Measurements from ENCODE around the gene DKK3.
A peak's percentile ranks its signal among the peaks of the same experiment; 100 is the strongest.

DKK3 gene

GRCh38 chr11:12019337-12019736 lies 10.9 kb upstream of the DKK3 start:
- no peaks in the 10 kb centered on the region for H3K4me1 Mint-ChIP-seq
- peaks cover 31% of the 10 kb centered on the region for H3K27me3 Mint-ChIP-seq
- no peak for ATAC-seq

DNA sequence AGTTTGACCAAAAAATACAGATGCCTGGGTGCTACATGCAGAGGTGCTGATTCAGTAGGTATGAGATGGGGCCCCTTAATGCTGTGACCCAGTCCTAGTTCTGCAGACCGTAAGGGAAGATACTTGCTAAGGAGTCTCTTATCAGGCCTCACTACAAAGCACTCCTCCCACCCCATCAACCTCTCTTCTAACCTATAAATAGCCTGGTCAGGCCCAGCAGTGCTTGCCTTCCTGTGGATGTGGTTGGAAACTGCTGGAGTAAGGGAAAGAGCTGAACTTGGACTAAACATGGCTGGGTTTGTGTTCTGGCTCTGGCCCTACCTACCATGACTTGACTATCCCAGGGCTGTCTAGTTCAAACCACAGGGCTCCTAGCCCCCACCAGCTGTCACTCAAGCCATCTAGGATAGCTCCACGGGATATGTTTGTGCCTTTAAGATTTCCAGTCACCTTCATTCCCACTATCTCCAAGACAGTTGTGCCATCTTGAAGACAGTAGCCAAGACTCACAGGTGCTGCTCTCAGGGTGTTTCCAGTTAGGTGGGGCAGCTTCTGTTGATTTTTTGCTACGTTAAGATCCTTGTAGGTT lies 9.5 kb upstream of the DKK3 start:
- Mint-ChIP-seq H3K27ac (no peak overlapping the region), H3K4me3 (no peak overlapping the region), H3K27me3 (peaks cover 45% of the 10 kb centered on the region), H3K36me3 (no peaks in the 10 kb centered on the region), H3K9me3 (peaks cover 4% of the 10 kb centered on the region), H3K4me1 (no peaks in the 10 kb centered on the region)
- ATAC-seq, result no peak

More at GRCh38 chr11:12019337-12019736, 10.9 kb upstream of the DKK3 start:
- Mint-ChIP-seq H3K9me3 (peaks cover 10% of the 10 kb centered on the region), H3K4me3 (no peak overlapping the region), H3K36me3 (no peaks in the 10 kb centered on the region), H3K27ac (no peak overlapping the region)

- Mint-ChIP-seq H3K36me3 (no peaks in the 10 kb centered on the region), H3K4me1 (no peaks in the 10 kb centered on the region), H3K4me3 (no peak overlapping the region), H3K27ac (no peak overlapping the region), H3K27me3 (peaks cover 39% of the 10 kb centered on the region), H3K9me3 (no peaks in the 10 kb centered on the region)
- no peak for ATAC-seq
These were observed 8.8 kb upstream of the DKK3 start for GRCh38 chr11:12017243-12017678.

DNA sequence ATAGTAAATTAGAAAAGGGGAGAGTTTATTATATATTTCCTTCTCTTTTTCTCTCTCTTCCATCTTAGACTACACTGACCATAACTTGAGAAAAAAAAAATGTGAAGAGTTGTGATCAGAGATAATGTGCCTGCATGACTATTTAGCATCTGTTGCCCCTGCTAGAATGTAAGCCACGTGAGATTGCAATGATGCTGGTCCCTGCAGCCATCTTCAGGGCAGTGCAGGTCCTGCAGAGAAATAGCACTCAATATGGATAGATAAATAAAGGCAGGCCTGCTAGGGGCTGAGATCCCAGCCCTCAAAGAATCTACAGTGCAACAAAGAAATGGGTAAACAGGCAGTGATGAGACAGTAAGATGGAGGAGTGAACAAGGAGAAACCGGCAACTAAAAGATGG lies 7.8 kb upstream of the DKK3 start:
- ATAC-seq, result no peak
- Mint-ChIP-seq H3K4me1 (no peaks in the 10 kb centered on the region), H3K4me3 (no peak overlapping the region), H3K27me3 (peaks cover 30% of the 10 kb centered on the region), H3K27ac (no peak overlapping the region), H3K36me3 (no peaks in the 10 kb centered on the region), H3K9me3 (no peaks in the 10 kb centered on the region)

DNA sequence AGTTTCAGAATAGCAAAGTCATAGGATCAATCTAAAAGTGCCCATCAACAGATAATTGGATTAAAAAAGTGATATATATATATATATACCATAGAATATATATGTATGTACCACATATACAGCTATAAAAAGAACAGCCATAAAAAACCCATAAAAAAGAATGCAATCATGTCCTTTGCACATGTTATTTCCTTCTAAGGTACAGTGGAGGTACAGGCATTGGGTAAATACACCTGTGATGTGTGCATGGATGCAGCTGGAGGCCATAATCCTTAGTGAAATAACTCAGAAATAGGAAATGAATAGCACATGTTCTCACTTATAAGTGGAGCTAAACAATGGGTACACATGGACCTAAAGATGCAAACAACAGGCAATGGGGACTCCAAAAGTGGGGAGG lies 7.1 kb upstream of the DKK3 start:
- Mint-ChIP-seq H3K9me3 (no peaks in the 10 kb centered on the region), H3K27me3 (peaks cover 36% of the 10 kb centered on the region), H3K36me3 (no peaks in the 10 kb centered on the region), H3K4me1 (no peaks in the 10 kb centered on the region), H3K27ac (no peak overlapping the region), H3K4me3 (no peak overlapping the region)
- no peak for ATAC-seq

GRCh38 chr11:12013781-12014180 lies 5.4 kb upstream of the DKK3 start:
- peaks cover 53% of the 10 kb centered on the region for H3K27me3 Mint-ChIP-seq

DNA sequence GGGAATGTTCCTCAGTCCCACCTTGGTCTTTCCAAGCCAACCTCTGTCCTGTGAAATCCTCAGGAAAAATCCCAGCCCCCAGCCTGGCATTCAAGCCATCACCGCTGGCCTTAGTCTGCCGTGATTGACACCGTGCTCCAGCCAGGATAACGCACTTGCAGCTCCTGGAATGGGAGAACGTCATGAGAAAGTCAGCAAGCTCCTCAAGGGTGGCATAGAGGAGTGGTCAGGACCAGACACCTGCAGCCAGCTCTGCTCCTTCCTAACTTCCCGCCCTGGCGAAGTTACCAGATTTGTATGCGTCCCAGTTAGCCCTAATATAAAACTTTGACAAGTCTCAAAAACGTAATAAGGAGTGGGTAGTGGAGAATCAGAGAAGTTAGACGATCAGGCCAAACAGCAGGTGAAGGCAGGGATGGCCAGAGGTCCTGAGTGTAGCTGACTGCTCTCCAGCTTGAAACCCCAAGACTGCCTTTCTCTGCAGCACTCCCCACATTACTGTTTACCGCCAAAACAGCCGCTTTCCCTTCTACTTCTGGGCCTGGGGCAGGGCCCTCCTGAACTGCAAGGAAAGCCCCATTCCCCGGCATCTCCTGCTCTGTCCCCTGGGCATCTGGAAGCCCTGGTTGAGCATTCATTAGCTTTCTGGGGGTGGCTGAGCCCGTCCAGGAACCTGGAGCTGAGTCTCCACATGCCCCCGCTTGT lies 1.3 kb upstream of the DKK3 start:
- H3K27me3 Mint-ChIP-seq, result peaks cover 83% of the 10 kb centered on the region
- peak overlapping the region; percentile 9 for H3K4me3 Mint-ChIP-seq
- no peak overlapping the region for H3K27ac Mint-ChIP-seq
- ATAC-seq, result no peak
- H3K4me1 Mint-ChIP-seq, result peaks cover 4% of the 10 kb centered on the region
- no peaks in the 10 kb centered on the region for H3K9me3 Mint-ChIP-seq
- H3K36me3 Mint-ChIP-seq, result no peaks in the 10 kb centered on the region

More at GRCh38 chr11:12013781-12014180, 5.4 kb upstream of the DKK3 start:
- Mint-ChIP-seq H3K4me3 (no peak overlapping the region), H3K9me3 (no peaks in the 10 kb centered on the region), H3K4me1 (peaks cover 1% of the 10 kb centered on the region), H3K27ac (no peak overlapping the region), H3K36me3 (no peaks in the 10 kb centered on the region)
- no peak for ATAC-seq

- Mint-ChIP-seq H3K27ac (no peak overlapping the region), H3K36me3 (no peaks in the 10 kb centered on the region), H3K27me3 (peaks cover 83% of the 10 kb centered on the region), H3K4me3 (peak overlapping the region; percentile 9), H3K9me3 (no peaks in the 10 kb centered on the region), H3K4me1 (peaks cover 4% of the 10 kb centered on the region)
- ATAC-seq, result peak; percentile 44
These were observed 577 bp upstream of the DKK3 start for GRCh38 chr11:12008790-12009616.

DNA sequence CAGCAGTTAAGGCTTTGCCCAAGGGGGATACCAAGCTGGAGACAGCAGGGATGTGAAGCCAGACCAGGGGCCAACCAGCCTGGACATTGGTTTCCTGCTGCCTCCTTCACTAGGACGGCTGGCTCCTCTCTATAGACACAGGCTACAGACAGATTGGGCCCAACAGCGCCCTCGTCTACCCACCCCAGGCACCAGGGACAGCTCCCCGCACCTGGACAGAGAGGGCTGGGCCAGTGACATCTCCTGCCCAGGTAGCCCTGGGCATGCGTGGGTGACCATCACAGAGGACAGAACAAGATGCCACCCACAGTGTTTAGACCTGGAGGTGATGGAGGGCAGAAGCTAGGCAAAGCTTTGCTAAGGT lies 1.2 kb downstream of the DKK3 start:
- H3K9me3 Mint-ChIP-seq, result no peaks in the 10 kb centered on the region
- ATAC-seq, result no peak
- H3K4me3 Mint-ChIP-seq, result no peak overlapping the region

DNA sequence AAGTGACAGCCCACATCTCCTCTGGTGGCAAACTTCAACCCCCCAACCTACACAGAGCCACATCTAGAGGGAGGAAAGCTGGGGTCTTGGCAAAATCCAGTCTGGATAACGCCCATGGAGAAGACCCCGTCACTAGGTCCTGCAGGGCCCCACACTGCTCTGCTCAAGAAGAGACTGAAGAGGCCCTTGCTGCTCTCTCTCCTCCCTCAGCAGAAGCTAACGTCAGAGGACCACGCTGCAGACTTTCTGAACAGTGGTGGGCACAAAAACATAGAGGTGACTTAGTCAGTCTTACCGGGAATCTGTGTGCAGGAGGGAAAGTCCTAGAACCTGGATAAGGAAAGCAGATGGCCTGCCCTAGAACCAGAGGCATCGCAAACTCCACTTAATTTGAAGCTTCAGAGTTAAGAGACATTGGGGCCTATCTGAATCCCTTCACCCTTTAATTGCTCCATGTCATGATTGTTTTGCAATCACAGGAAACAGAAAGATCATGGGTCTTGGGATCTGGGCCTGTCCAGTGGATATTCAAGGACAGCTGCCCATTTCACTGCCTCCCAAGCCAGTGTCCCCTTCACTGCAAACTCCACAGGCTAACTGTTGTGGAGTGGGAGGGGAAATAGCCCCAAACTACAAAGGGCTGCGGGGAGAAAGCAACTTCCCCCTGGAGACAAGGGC lies 1.7 kb downstream of the DKK3 start:
- peaks cover 73% of the 10 kb centered on the region for H3K27me3 Mint-ChIP-seq

More for the DNA sequence above, 1.2 kb downstream of the DKK3 start:
- Mint-ChIP-seq H3K27me3 (peaks cover 73% of the 10 kb centered on the region), H3K27ac (no peak overlapping the region), H3K4me1 (peaks cover 4% of the 10 kb centered on the region), H3K36me3 (no peaks in the 10 kb centered on the region)

GRCh38 chr11:12005476-12005875 lies 3.0 kb downstream of the DKK3 start:
- no peak overlapping the region for H3K4me3 Mint-ChIP-seq
- H3K9me3 Mint-ChIP-seq, result no peaks in the 10 kb centered on the region
- no peaks in the 10 kb centered on the region for H3K36me3 Mint-ChIP-seq
- ATAC-seq, result no peak
- peaks cover 4% of the 10 kb centered on the region for H3K4me1 Mint-ChIP-seq
- peaks cover 64% of the 10 kb centered on the region for H3K27me3 Mint-ChIP-seq
- H3K27ac Mint-ChIP-seq, result no peak overlapping the region

More for the DNA sequence above, 1.7 kb downstream of the DKK3 start:
- H3K4me3 Mint-ChIP-seq, result no peak overlapping the region
- no peak for ATAC-seq
- H3K4me1 Mint-ChIP-seq, result peaks cover 4% of the 10 kb centered on the region
- no peaks in the 10 kb centered on the region for H3K36me3 Mint-ChIP-seq
- no peak overlapping the region for H3K27ac Mint-ChIP-seq
- no peaks in the 10 kb centered on the region for H3K9me3 Mint-ChIP-seq

DNA sequence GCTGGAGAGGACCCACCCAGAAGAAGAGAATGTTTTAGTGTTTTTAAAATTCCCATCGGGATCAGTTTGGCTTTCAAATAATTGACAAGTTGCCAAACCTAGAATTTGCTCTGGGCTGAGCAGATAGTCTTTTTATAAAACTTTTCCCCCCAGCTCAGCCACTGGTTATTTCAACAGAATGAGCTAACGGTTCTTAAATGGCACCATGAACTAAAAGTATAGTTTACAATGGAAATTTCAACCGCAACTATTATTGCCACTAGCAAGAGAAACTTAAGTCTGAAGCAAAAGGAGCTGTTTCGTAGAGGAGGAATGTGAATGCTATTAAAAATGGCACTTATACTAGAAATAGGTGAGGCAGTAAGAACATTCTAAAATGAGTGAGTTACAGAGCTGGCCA lies 3.4 kb downstream of the DKK3 start:
- H3K9me3 Mint-ChIP-seq, result no peaks in the 10 kb centered on the region
- H3K27me3 Mint-ChIP-seq, result peaks cover 60% of the 10 kb centered on the region
- H3K4me3 Mint-ChIP-seq, result no peak overlapping the region
- ATAC-seq, result no peak
- no peak overlapping the region for H3K27ac Mint-ChIP-seq
- peaks cover 4% of the 10 kb centered on the region for H3K4me1 Mint-ChIP-seq
- H3K36me3 Mint-ChIP-seq, result no peaks in the 10 kb centered on the region

GRCh38 chr11:12003815-12004214 lies 4.6 kb downstream of the DKK3 start:
- Mint-ChIP-seq H3K4me3 (no peak overlapping the region), H3K36me3 (no peaks in the 10 kb centered on the region), H3K27ac (no peak overlapping the region), H3K4me1 (peaks cover 3% of the 10 kb centered on the region), H3K9me3 (no peaks in the 10 kb centered on the region), H3K27me3 (peaks cover 48% of the 10 kb centered on the region)
- no peak for ATAC-seq

DNA sequence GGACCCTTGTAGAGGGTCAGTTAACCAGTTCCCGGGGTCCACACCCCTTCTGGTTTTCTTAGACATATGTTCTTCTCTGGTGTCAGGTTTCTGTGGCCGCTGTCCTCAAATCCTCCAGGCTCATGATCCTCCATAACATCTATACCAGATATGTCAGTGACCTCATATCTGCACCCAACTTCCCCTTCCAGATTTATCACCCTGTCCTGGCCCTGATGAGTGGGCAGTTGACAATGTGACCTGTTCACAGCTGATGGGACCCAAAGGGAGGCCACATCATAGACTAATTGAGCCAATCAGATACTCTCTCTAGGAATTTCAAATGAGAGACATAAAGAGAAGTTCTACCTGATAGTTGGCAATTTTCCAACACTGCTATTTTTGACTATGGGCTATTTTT lies 5.1 kb downstream of the DKK3 start:
- no peak overlapping the region for H3K4me3 Mint-ChIP-seq
- H3K9me3 Mint-ChIP-seq, result no peaks in the 10 kb centered on the region
- no peaks in the 10 kb centered on the region for H3K36me3 Mint-ChIP-seq
- peaks cover 4% of the 10 kb centered on the region for H3K4me1 Mint-ChIP-seq
- H3K27ac Mint-ChIP-seq, result no peak overlapping the region
- H3K27me3 Mint-ChIP-seq, result peaks cover 43% of the 10 kb centered on the region
- no peak for ATAC-seq

GRCh38 chr11:12001186-12001585 lies 7.2 kb downstream of the DKK3 start:
- Mint-ChIP-seq H3K27me3 (peaks cover 41% of the 10 kb centered on the region), H3K4me1 (peaks cover 8% of the 10 kb centered on the region), H3K27ac (no peak overlapping the region), H3K4me3 (no peak overlapping the region), H3K9me3 (no peaks in the 10 kb centered on the region), H3K36me3 (no peaks in the 10 kb centered on the region)
- no peak for ATAC-seq
